BLaER1 (cell line): Measurements from ENCODE around the gene UBE2O.
A peak's percentile ranks its signal among the peaks of the same experiment; 100 is the strongest.

Experiments used
- H3K27ac ChIP-seq: shearing (Covaris generic); formaldehyde crosslinking; 2 replicates; pipeline ENCODE4 v1.8.1; 2022
- H3K27me3 ChIP-seq: shearing (Covaris generic); formaldehyde crosslinking; 2 replicates; pipeline ENCODE4 v1.8.1; 2022
- H3K36me3 ChIP-seq: shearing (Covaris generic); formaldehyde crosslinking; 2 replicates; pipeline ENCODE4 v1.8.1; 2022
- H3K4me1 ChIP-seq: shearing (Covaris generic); formaldehyde crosslinking; 2 replicates; pipeline ENCODE4 v1.8.1; 2022
- H3K4me2 ChIP-seq: shearing (Covaris generic); formaldehyde crosslinking; 2 replicates; pipeline ENCODE4 v1.8.1; 2022
- H3K4me3 ChIP-seq: shearing (Covaris generic); formaldehyde crosslinking; 2 replicates; pipeline ENCODE4 v1.8.1; 2022
- H3K9ac ChIP-seq: shearing (Covaris generic); formaldehyde crosslinking; 2 replicates; pipeline ENCODE4 v1.8.1; 2022
- H3K9me3 ChIP-seq: shearing (Covaris generic); formaldehyde crosslinking; 2 replicates; pipeline ENCODE4 v1.8.1; 2022
- H4K20me1 ChIP-seq: shearing (Covaris generic); formaldehyde crosslinking; 2 replicates; pipeline ENCODE4 v1.8.1; 2022
- Cebpa-rat ChIP-seq: shearing (Covaris generic); IDR thresholded peaks from 2 replicates; pipeline ENCODE4 v1.8.1; 2022

Gene UBE2O

DNA sequence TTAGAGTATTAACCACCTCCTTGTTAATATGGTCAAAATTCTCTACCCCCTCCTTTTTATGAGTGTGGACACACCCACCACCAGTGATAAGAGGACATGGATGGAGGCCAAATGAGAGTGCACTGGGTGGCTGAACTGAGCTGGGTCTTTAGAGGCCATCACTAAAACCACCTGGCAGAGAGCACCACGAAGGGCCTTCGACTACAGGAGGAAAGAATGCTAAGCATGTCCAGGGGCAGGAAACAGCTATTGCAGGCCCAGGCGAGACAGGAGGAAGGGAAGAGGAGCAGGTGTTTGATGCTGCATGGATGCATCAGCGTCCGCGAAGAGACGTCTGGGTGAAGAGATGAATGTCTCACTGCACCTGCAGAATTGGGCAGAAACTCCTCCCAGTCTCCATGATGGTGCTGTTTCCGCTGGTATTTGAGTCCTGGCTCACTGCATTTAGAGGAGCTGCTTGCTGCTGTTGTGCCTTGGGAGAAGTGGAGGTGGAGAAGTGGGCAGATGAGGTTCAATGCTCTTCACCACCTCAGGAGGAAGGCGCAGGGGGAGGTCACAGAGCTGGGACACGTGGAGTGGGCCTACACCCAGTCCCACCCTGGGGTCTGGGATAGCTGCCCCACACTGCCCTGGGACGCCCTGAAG, 35.3 kb downstream of the UBE2O start:
- no peak for TF ChIP-seq Cebpa-rat
- Histone ChIP-seq H3K9ac (no peak overlapping the region), H3K9me3 (no peaks in the 10 kb centered on the region), H3K27ac (0 out of 2 replicates have a peak overlapping the region, but pooled peaks have one; percentile 40), H3K27me3 (no peaks in the 10 kb centered on the region), H4K20me1 (peaks cover 96% of the 10 kb centered on the region), H3K4me2 (peak overlapping the region; percentile 55), H3K36me3 (peaks cover 64% of the 10 kb centered on the region), H3K4me1 (peaks cover 55% of the 10 kb centered on the region), H3K4me3 (no peak overlapping the region)

DNA sequence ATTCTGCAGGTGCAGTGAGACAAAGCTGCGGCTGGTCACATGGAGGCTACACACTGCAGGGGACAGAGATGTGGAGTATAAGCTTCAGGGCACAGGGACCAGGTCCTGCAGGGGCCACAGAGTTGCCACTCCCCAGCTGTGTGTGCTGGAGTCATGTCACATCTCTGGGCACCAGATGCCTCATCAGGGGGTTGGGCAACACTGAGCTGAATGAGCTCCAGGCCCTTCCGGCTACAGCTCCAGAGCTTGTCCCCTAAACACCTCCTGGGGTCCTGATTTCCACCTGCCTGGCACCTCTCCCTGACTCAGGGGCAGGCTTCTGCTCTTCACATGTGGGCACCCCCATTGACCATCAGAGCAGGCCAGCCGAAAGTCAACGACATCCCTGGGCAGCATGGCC, 36.1 kb downstream of the UBE2O start:
- no peaks in the 10 kb centered on the region for H3K27me3 ChIP-seq
- TF ChIP-seq Cebpa-rat: no peak
- no peaks in the 10 kb centered on the region for H3K9me3 ChIP-seq
- peaks cover 50% of the 10 kb centered on the region for H3K4me1 ChIP-seq
- H3K4me3 ChIP-seq: no peak overlapping the region
- peaks cover 96% of the 10 kb centered on the region for H4K20me1 ChIP-seq
- no peak overlapping the region for H3K4me2 ChIP-seq
- H3K9ac ChIP-seq: no peak overlapping the region
- H3K36me3 ChIP-seq: peaks cover 64% of the 10 kb centered on the region
- H3K27ac ChIP-seq: no peak overlapping the region

- H3K9ac ChIP-seq: no peak overlapping the region
- no peak for TF ChIP-seq Cebpa-rat
- peaks cover 96% of the 10 kb centered on the region for H4K20me1 ChIP-seq
- H3K4me2 ChIP-seq: no peak overlapping the region
- H3K27me3 ChIP-seq: no peaks in the 10 kb centered on the region
- peaks cover 64% of the 10 kb centered on the region for H3K36me3 ChIP-seq
- H3K4me1 ChIP-seq: peaks cover 45% of the 10 kb centered on the region
- no peak overlapping the region for H3K4me3 ChIP-seq
- no peak overlapping the region for H3K27ac ChIP-seq
- H3K9me3 ChIP-seq: no peaks in the 10 kb centered on the region
These were observed 36.5 kb downstream of the UBE2O start for GRCh38 chr17:76416457-76416856.

- no peak for TF ChIP-seq Cebpa-rat
- Histone ChIP-seq H3K4me2 (no peak overlapping the region), H3K4me3 (no peak overlapping the region), H4K20me1 (peaks cover 95% of the 10 kb centered on the region), H3K27me3 (no peaks in the 10 kb centered on the region), H3K9me3 (no peaks in the 10 kb centered on the region), H3K9ac (no peak overlapping the region), H3K27ac (no peak overlapping the region), H3K4me1 (peaks cover 44% of the 10 kb centered on the region), H3K36me3 (peaks cover 67% of the 10 kb centered on the region)
These were observed 37.2 kb downstream of the UBE2O start for GRCh38 chr17:76415786-76416185.

GRCh38 chr17:76414334-76415295, 38.3 kb downstream of the UBE2O start:
- Histone ChIP-seq H3K4me3 (no peak overlapping the region), H3K27me3 (no peaks in the 10 kb centered on the region), H3K9me3 (no peaks in the 10 kb centered on the region), H3K4me2 (no peak overlapping the region), H3K9ac (no peak overlapping the region), H3K4me1 (peaks cover 36% of the 10 kb centered on the region), H3K36me3 (peaks cover 78% of the 10 kb centered on the region), H3K27ac (0 out of 2 replicates have a peak overlapping the region, but pooled peaks have one; percentile 16), H4K20me1 (peaks cover 94% of the 10 kb centered on the region)
- no peak for TF ChIP-seq Cebpa-rat

DNA sequence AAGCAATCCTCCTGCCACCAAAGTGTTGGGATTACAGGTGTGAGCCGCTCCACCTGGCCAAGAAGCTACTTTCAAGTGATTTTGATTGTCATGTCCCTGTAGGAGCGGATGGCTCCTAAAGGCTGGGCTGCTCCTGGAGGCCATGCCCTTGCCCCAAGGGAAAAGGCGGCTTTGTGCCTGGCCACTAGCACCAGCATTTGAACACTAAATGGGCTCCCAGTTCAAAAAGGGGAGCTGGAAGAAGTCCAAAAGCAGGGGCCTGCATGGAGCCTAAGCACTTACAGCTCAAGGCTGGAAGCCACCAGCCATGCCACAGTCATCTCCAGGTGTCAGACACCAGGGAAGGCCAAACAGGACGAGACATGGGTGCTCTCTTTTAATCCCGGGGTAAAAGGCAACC, 41.7 kb downstream of the UBE2O start:
- Histone ChIP-seq H4K20me1 (peaks cover 94% of the 10 kb centered on the region), H3K9me3 (no peaks in the 10 kb centered on the region), H3K4me1 (peaks cover 43% of the 10 kb centered on the region), H3K27me3 (no peaks in the 10 kb centered on the region), H3K4me3 (no peak overlapping the region), H3K9ac (no peak overlapping the region), H3K27ac (no peak overlapping the region), H3K4me2 (no peak overlapping the region), H3K36me3 (peaks cover 59% of the 10 kb centered on the region)
- no peak for TF ChIP-seq Cebpa-rat

DNA sequence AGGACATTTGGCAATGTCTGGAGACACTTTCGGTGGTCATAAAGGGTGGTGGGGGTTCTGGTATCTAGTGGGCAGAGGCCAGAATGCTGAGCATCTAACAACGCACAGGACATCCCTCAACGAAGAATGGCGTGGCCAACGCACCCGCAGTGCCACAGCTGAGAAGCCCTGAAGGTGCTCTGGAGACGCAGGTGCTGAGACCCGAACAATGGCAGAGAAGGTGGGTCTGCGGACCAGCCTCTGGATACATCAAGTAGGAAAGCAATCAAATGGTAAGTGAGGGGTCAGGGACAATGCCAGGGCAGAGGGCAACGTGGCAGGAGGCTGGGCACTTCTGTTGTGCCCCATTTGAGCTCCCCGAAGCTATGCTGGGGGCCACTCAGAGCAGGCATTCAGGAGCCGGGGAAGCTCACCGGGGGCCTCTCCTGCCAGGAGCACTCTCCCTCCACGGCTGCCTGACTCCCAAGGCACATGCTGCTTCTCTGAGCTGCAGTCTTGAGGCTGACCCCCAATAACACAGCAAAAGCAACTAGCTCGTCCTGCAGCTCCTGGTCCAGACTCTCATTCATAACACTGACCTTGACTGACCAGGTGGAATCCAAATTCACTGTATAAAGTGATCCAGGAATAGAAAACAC, 42.5 kb downstream of the UBE2O start:
- no peaks in the 10 kb centered on the region for H3K9me3 ChIP-seq
- H4K20me1 ChIP-seq: peaks cover 98% of the 10 kb centered on the region
- H3K9ac ChIP-seq: no peak overlapping the region
- H3K27me3 ChIP-seq: no peaks in the 10 kb centered on the region
- H3K4me2 ChIP-seq: no peak overlapping the region
- peaks cover 51% of the 10 kb centered on the region for H3K4me1 ChIP-seq
- no peak overlapping the region for H3K4me3 ChIP-seq
- no peak overlapping the region for H3K27ac ChIP-seq
- TF ChIP-seq Cebpa-rat: no peak
- peaks cover 57% of the 10 kb centered on the region for H3K36me3 ChIP-seq

GRCh38 chr17:76408037-76408849, 44.7 kb downstream of the UBE2O start:
- Histone ChIP-seq H3K36me3 (peaks cover 59% of the 10 kb centered on the region), H3K27ac (no peak overlapping the region), H4K20me1 (peaks cover 98% of the 10 kb centered on the region), H3K4me1 (peaks cover 55% of the 10 kb centered on the region), H3K4me2 (peak overlapping the region; percentile 75), H3K4me3 (no peak overlapping the region), H3K9ac (peak overlapping the region; percentile 23; the same call in 1 of the 2 replicates), H3K9me3 (no peaks in the 10 kb centered on the region), H3K27me3 (no peaks in the 10 kb centered on the region)
- no peak for TF ChIP-seq Cebpa-rat

- Histone ChIP-seq H3K27ac (no peak overlapping the region), H4K20me1 (peaks cover 98% of the 10 kb centered on the region), H3K4me2 (peak overlapping the region; percentile 75), H3K4me1 (peaks cover 55% of the 10 kb centered on the region), H3K9me3 (no peaks in the 10 kb centered on the region), H3K36me3 (peaks cover 59% of the 10 kb centered on the region), H3K4me3 (no peak overlapping the region), H3K9ac (peak overlapping the region; percentile 23; the same call in 1 of the 2 replicates), H3K27me3 (no peaks in the 10 kb centered on the region)
- no peak for TF ChIP-seq Cebpa-rat
These were observed 45.4 kb downstream of the UBE2O start for GRCh38 chr17:76407509-76407908.
